ENCODE measurements around the gene FYB1.

DNA sequence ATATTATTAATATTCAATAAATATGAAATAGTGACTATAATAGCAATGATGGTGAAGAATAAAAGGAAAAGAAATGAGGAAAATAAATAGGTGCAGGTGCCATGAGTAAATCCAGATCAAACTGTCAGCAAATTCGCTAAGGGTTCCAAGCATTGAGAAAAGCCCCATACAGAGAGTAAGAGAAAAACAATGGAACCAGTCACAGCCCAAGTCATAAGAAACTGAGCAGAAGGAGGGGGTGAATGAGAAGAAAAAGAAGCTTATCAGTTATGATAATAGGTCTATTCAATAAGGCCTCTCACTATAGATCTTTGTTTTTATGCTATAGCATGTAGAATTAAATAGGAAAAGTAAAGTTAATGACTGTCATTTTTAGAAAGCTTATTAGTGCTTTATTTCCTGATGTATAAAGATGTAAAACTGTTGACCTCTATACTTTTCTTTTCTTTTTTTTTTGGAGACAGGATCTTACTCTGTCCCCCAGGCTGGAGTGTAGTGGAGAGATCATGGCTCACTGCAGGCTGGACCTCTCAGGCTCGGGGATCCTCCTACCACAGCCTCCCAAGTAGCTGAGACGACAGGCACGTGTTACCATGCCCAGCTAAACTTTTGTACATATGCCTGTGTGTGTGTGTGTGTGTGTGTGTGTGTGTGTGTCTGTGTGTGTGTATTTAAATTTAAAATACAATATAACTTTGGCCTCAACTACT lies 72.4 kb downstream of the FYB1 start:
- TF ChIP-seq, protein P1, sequence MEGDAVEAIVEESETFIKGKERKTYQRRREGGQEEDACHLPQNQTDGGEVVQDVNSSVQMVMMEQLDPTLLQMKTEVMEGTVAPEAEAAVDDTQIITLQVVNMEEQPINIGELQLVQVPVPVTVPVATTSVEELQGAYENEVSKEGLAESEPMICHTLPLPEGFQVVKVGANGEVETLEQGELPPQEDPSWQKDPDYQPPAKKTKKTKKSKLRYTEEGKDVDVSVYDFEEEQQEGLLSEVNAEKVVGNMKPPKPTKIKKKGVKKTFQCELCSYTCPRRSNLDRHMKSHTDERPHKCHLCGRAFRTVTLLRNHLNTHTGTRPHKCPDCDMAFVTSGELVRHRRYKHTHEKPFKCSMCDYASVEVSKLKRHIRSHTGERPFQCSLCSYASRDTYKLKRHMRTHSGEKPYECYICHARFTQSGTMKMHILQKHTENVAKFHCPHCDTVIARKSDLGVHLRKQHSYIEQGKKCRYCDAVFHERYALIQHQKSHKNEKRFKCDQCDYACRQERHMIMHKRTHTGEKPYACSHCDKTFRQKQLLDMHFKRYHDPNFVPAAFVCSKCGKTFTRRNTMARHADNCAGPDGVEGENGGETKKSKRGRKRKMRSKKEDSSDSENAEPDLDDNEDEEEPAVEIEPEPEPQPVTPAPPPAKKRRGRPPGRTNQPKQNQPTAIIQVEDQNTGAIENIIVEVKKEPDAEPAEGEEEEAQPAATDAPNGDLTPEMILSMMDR (conservative IDR thresholded peaks at IDR 0.05; ENCODE audit: low read length) = no peak
- TF ChIP-seq EZH2phosphoT487 (IDR thresholded peaks at IDR 0.05; ENCODE audit: borderline replicate concordance, low read depth, low read length) = no peak
